CD4-positive, alpha-beta T cell treated with Interleukin-4 for 1 hour (primary cell): ENCODE data around the gene DGKG.
A peak's percentile ranks its signal among the peaks of the same experiment; 100 is the strongest.

Source experiments
- DNase-seq, 2 donors: peaks; one replicate each; pipeline ENCODE4 v3.0.0-alpha.2; 2020 to 2022

DGKG gene

GRCh38 chr3:186361762-186362536 lies at the start of gene DGKG:
Gene DGKG, minus strand, starts transcription at chr3:186362234. Its CDS starts 41,775 bp downstream, at chr3:186320459.
- DNase-seq, result peak; percentile 5 to 57

GRCh38 chr3:186411089-186411488 lies 49.1 kb upstream of the DGKG start:
- no peak for DNase-seq

- no peak for DNase-seq
Observed at GRCh38 chr3:186406669-186407635, 44.9 kb upstream of the DGKG start.

GRCh38 chr3:186401556-186401955 lies 39.5 kb upstream of the DGKG start:
- no peak for DNase-seq

DNA sequence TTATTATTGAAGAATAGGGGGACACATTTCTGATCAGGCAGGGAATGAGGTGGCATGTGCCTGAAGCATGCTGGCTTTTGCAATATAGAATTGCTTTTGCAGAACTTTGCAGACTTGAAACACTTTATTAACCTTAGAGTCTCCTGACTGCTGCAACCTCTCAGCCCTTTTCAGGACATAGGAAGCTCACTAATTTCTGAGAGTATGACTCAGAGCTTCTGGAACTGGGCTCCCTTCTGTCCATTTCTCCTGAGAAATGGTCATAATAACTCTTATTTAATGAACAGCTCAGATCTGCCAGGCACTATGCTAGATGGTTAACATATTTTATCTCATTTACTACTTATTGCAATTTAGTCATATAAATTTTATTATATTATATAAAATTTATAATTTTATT lies 38.6 kb upstream of the DGKG start:
- DNase-seq, result no peak

- no peak for DNase-seq
Observed at GRCh38 chr3:186400026-186400425, 38.0 kb upstream of the DGKG start.

GRCh38 chr3:186394566-186395217 lies 32.7 kb upstream of the DGKG start:
- DNase-seq, result no peak

- DNase-seq, result no peak
Observed at GRCh38 chr3:186386883-186387560, 25.0 kb upstream of the DGKG start.

DNA sequence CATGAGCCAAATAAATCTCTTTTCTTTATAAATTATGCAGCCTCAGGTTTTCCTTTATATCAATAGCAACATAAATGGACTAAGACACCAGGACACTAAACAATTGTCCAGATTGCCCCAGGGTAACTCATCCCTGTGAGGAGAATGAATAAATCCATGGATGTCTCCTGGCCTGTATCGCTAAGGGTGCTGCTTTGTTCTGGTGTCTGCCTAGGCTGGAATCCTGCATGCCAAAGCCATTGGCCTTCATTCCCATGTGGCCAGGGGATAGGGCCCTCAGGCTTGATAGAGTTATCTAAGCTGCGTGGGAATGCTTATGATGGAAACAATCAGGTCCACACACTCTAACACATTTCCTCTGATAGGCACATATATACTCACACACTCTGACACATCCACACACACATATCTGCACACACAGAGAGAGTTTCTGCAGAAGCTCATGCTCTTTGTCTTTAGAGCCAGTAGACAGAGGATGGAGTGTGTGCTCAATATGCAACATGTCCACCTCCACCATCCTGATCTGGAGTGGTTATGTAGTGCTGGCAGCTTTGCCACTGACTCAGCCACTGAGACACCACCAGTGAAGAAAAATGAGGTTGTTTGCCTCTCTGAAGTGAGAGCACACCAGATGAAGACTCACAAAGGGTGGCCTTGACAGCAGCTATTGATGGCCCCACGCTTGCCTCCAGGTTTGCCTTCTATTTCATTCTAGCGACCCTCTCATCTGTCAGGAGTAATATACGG lies 24.0 kb upstream of the DGKG start:
- DNase-seq, result no peak

DNA sequence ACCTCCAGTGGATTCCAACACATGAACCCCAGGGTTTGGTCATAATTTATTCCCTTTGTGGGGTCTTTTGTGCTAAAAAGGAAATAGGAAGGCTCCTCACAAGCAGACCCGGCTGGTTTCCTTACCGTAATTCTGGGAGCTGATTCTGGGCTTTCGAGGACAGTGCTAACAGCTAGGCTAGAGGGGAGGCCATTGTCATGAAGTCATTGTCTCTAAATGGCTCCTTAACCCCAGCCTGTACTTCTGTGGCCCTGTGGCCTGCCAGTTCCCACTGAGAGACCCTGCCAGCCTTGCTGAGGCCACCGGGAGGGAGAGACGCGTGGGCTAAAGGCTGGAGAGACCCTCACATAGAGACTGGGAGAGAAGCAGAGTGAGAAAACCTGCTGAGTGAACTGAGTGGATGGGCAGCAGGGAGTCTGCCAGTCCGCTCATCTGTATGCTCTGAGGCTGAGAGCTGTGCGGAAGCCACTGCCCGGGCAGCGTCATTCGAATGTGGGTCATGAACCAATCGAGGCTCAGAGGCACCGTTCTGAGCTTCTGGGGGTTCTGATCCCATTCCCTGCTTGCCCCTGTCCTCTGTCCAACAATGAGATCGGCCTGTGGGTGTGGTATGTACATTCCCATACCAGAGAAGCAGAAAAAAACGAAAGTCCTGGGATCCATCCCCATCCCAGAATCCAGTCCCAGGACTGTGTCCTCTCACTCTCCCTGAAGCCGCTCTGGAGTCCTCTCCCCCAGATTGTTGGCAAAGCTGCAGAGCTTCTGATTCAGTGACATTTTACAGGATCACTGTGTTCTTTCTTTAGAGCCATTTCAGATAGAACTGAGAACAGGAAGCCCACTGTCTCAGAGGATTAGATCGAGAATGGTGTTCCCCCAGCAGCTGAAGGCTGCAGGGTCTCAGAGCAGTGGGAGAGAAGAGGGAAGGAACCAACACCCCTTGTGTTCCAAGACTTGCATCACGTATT lies 21.3 kb upstream of the DGKG start:
- DNase-seq, result no peak

- no peak for DNase-seq
Observed at GRCh38 chr3:186382217-186382885, 20.3 kb upstream of the DGKG start.

GRCh38 chr3:186381424-186382216 lies 19.6 kb upstream of the DGKG start:
- no peak for DNase-seq

DNA sequence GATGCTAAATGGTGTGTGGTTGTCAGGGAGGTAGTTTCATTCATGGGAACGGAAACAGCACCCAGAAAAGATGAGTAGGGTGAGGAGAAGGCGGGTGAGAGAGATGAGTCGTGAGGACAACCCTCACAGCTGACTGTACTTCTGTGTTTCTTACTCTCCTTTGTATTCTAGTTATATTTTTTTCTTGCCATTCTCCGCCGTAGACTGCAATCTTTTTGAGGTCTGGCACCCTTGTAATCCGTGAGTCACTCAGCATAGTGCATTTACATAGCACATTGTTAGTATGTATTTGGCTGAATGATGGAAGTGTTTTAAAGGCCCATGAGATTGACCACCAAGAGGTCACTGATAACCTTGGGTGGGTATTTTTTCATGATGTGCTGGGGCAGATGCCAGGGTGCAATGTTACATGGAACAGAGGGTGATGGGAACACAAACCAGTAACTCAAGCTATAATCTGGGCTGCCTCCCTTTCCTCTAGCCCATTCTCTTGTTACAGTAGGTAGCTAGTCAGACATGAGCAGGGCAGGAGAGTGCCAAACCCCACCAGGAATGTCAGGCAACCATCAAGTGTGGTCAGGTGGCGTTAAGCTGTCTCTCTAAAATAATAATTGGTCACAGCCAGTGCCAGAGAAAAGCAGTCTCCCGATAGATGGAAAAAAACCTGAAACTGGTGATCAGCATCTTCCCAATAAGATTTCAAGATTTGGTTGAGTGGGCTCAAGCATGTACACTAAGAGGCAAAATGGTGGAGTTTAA lies 18.8 kb upstream of the DGKG start:
- DNase-seq, result no peak

DNA sequence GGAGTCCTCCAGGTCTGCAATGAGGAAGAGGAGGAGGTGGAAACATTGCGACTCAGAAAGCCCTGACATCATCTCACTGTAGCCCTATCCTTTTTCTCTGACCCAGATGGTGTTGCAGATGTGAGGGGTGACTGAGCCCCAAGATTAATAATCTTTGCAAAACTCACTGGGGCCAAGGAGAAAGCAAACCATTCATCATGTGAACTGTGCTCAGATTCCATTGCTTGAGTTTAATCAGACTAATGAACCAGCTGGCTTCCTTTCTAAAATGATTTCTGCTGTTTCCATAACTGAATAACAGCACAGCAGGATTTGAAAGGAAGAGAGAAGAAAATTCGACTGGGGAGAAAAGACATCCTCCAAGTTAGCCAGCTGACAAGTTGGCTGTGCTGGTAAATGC lies 13.4 kb upstream of the DGKG start:
- DNase-seq, result no peak

GRCh38 chr3:186374376-186374775 lies 12.3 kb upstream of the DGKG start:
- DNase-seq, result no peak

- no peak for DNase-seq
Observed at GRCh38 chr3:186369217-186369616, 7.2 kb upstream of the DGKG start.

- no peak for DNase-seq
Observed at GRCh38 chr3:186368717-186369116, 6.7 kb upstream of the DGKG start.

DNA sequence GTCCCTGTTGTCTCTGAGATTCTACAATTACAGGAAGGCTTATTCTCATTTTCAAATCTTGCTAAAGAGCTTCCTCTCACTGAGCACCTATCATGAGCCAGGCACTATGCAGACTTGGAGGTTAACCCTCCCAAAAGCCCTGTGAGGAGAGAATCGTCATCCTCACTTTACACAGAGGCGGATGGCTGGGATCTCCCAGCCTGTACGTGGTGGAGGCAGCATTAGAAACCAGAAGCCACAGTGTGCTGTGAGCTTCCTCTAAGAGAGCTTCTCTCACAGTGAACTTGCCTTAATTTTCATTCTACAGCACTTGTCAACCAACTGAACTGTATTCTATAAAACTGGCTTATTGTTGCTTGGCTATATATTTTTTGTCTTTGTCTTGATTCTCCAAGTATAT lies 6.1 kb upstream of the DGKG start:
- DNase-seq, result no peak

GRCh38 chr3:186367631-186368030 lies 5.6 kb upstream of the DGKG start:
- no peak for DNase-seq
